ENCODE measurements around the gene PLEKHA4. TPM values are rescaled to one million over a fixed set of nuclear protein-coding genes. Genes with fewer than 3 reads are reported as not detected.

Gene PLEKHA4
- total and polyA plus RNA-seq, 9 of the 15 experiments (the other 6 are each of a cell fraction or from before 2014, with no cell fraction given): 0.07 to 30.8 (median 11.4) TPM

GRCh38 chr19:48873476-48874302 is 5.3 kb upstream of the PLEKHA4 start (continued):
- TF ChIP-seq HDAC1 (IDR thresholded peaks at IDR 0.05) (peak in 1 of 2 experiments; percentile 93), TRIM24 (IDR thresholded peaks at IDR 0.05) (peak; percentile 93 to 94), HSF4 (CRISPR knock-in tag; IDR thresholded peaks at IDR 0.05; ENCODE audit: borderline replicate concordance) (no peak), ZNF175 (CRISPR knock-in tag; IDR thresholded peaks at IDR 0.05; ENCODE audit: low read depth) (peak; percentile 94)

GRCh38 chr19:48872884-48873475 is 4.6 kb upstream of the PLEKHA4 start:
- Histone ChIP-seq H3K9me3 (replicated peaks; ENCODE audit: control insufficient read depth, insufficient read depth, low read depth, low read length) (no peaks in the 10 kb centered on the region), H3K9ac (ENCODE audit: insufficient read depth in 1 of 2, low read depth in 2 of 2, low read length in 2 of 2) (peak overlapping the region; percentile 92 to 93), H3K79me2 (ENCODE audit: control insufficient read depth, insufficient read depth, low read length) (peaks cover 55% of the 10 kb centered on the region), H3K4me3 (peak overlapping the region; percentile 87), H3K4me2 (ENCODE audit: insufficient read depth, low read length) (peak overlapping the region; percentile 95), H3K27ac (ENCODE audit: extremely low read depth, low read depth, low read length) (peak overlapping the region; percentile 94), H3K36me3 (ENCODE audit: control insufficient read depth, insufficient read depth, low read length) (peaks cover 42% of the 10 kb centered on the region), H3K27me3 (ENCODE audit: control insufficient read depth in 2 of 2, insufficient read depth in 2 of 2, low read length in 2 of 2) (no peaks in the 10 kb centered on the region), H4K20me1 (replicated peaks; ENCODE audit: control insufficient read depth, insufficient read depth, low read length) (peaks cover 37% of the 10 kb centered on the region), H3K9me1 (ENCODE audit: control insufficient read depth, insufficient read depth, low read length) (no peaks in the 10 kb centered on the region), H3K4me1 (replicated peaks in 1 of 2; ENCODE audit: control insufficient read depth in 2 of 2, insufficient read depth in 2 of 2, low read length in 2 of 2) (peaks cover 20 to 42% of the 10 kb centered on the region in 2 experiments), H2AFZ (ENCODE audit: low read depth, low read length) (no peak overlapping the region)
- intact Hi-C loops (cut with micrococcal nuclease) (loop anchor here (1.0 to 2.0 kb wide), 2 partner anchors 28 to 94 kb away; partner anchors contain the start of gene NUCB1), in situ Hi-C loops (cut with MboI) (loop anchor here (10.0 kb wide), 1 partner anchor 92 kb away; the partner anchor contains the start of gene FTL)
- DNase-seq (ENCODE audit: extremely low read depth in 1 of 4, low spot score in 3 of 4) (peak; percentile 54 to 95 (median 73)), ATAC-seq (peak; percentile 43), FAIRE-seq (peak; percentile 88)
- no TSS peak for BruUV-seq (replicated peaks)
- WGBS (ENCODE audit: insufficient coverage, low coverage, missing lambda C conversion rate): 0% methylated on average over 14 of the region's 14 CpGs
- ChIA-PET POLR2A (interaction anchor here (0.6 to 12.2 kb wide), 21 partner anchors 8 to 553 kb away, joined by 3 to 439 read pairs (median 6); partner anchors contain the start of genes BAX, BCAT2, FTL and NUCB1), CTCF (ENCODE audit: low intra/inter-chr PET ratio) (interaction anchor here (0.5 to 1.1 kb wide), 2 partner anchors 36 to 93 kb away, joined by 3 read pairs; partner anchors contain the start of genes FTL and HSD17B14)
- TF ChIP-seq NFIX (CRISPR knock-in tag; IDR thresholded peaks at IDR 0.05; ENCODE audit: low read depth) (no peak), SAFB2 (IDR thresholded peaks at IDR 0.05; ENCODE audit: borderline replicate concordance, low read depth, low read length, severe bottlenecking) (no peak), ARID3A (IDR thresholded peaks at IDR 0.05; ENCODE audit: borderline replicate concordance, low read depth, low read length) (peak; percentile 64; the same call in 1 of the 2 replicates), PHF8 (IDR thresholded peaks at IDR 0.05; ENCODE audit: borderline replicate concordance, low read length) (no peak), L3MBTL2 (IDR thresholded peaks at IDR 0.05) (no peak), BHLHE40 (IDR thresholded peaks at IDR 0.05; ENCODE audit: low read length) (peak; percentile 78), SIN3B (IDR thresholded peaks at IDR 0.05; ENCODE audit: low read depth) (no peak), ZNF518B (CRISPR knock-in tag; IDR thresholded peaks at IDR 0.05) (no peak)
